ENCODE data around the gene PTX3.

PTX3 gene

DNA sequence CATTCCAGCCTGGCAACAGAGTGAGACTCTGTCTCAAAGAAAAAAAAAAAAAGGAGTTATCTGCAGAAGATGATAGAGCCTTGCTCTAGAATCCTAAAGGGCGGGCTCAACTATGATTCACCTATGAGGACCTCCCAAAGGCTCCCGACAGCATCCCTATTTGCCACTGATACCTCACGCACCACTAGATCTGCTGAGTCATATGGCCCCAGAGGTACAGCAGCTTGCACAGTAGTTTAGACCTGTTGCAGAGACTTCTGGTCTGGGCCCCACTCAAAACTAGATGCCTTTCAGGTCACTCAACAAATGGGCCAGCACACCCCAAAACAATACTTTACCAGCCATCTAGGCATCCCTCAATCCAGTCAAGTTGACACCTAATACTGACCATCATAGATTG lies 38.1 kb upstream of the PTX3 start:
- TF ChIP-seq, protein P1, sequence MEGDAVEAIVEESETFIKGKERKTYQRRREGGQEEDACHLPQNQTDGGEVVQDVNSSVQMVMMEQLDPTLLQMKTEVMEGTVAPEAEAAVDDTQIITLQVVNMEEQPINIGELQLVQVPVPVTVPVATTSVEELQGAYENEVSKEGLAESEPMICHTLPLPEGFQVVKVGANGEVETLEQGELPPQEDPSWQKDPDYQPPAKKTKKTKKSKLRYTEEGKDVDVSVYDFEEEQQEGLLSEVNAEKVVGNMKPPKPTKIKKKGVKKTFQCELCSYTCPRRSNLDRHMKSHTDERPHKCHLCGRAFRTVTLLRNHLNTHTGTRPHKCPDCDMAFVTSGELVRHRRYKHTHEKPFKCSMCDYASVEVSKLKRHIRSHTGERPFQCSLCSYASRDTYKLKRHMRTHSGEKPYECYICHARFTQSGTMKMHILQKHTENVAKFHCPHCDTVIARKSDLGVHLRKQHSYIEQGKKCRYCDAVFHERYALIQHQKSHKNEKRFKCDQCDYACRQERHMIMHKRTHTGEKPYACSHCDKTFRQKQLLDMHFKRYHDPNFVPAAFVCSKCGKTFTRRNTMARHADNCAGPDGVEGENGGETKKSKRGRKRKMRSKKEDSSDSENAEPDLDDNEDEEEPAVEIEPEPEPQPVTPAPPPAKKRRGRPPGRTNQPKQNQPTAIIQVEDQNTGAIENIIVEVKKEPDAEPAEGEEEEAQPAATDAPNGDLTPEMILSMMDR (IDR thresholded peaks at IDR 0.05): no peak

DNA sequence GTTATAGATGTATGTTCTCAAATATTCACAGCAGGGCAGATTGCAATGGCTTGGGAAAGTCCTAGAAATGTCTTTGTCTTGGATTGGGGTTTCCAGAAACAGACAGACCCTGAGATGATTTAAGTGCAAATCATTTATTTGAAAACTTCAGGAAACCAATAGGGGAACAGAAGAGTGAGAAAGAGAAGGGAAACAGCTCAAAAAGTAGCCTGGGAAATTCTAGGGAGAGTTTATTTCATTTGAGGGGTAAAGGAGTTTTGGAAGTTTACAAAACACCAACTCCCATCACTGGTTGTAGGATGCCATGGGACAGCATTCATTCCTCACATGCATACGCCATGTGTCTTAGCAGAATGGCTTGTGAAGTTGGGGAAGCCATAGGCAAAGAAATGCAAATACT lies 32.3 kb upstream of the PTX3 start:
- TF ChIP-seq, protein P1 (IDR thresholded peaks at IDR 0.05): no peak

DNA sequence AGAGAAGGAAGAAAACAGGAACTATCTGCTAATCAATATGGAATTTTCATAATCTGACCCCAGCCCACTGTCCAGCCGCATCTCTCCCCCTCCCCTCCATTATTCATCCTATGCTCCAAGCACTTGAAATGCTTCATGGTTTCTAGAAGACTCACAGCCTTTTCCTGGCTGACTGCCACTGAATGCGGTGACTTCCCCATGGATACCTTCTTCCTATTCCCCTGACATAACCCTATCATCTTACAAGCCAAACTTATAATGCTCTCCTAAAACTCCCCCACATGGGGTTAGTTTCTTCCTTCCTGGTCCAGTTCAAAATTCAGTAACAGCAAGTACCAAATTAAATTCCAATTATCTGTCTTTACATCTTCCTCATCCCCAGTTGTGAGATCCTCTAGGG lies 31.2 kb upstream of the PTX3 start:
- TF ChIP-seq, protein P1 (IDR thresholded peaks at IDR 0.05): no peak

DNA sequence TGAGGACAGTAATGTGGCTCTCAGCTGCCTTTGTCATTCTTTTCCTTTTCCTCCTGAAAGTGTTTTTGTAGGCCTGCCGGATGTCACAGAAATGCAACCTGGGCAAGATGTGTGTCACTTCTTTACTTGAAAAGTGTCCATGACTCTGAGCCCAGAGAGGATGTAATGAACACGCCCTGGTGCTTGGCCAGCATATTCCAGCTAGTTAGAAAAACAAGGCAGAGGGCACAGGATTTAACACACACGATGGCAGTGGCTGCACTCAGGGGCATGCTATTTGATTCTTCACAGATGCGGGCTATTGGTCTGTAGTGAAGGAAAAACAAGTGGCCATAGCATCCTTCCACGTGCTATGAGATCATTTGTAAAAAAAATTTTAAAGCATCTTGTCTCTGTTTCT lies 30.3 kb upstream of the PTX3 start:
- TF ChIP-seq, protein P1 (IDR thresholded peaks at IDR 0.05): no peak

DNA sequence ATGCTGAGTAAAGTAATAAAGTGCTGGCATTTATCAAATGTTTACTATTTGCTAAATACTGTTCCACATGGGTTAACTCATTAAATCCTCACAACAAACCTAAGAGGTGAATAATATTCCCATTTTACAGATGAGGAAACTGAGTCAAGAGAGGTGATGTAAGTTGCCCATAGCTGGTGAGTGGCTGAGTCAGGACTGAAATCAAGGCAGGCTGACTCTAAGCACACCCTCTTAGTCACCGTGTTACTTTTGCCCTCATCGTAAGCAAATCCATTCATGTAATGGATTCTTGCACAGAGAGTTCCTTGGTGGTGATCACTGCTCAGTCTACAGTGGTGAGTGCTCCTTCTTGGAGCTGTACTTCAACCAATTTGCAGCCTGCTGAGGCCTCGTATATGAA lies 28.9 kb upstream of the PTX3 start:
- TF ChIP-seq, protein P1 (IDR thresholded peaks at IDR 0.05): no peak

DNA sequence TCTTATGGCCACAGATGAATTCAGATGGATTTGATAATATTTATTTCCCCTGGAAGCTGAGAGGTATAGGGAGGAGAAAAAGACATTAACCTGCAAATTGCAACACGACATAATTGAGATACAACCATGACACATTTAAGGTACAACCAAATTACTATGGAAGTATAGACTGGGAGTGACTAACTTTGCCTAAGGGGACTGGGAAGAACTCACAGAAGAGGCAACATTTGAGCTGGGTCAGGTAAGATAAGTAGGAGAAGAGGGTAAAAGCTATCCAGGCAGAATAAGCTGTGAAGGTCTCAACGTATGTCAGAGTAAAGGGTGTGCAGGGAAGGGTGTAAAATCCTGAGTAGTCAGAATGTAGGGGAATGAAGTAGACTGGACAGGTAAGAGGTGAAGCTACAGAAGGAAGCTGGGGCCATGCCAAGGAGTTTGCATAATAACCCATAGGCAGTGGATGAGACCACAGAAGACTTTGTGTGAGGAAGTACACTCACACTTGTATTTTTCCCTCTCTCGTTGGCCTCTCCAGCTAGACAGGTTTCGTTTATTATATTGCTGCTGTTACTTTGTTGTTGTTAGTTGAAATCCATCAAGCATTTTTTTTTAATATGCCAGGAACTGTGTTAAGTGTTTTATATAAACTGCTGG lies 28.0 kb upstream of the PTX3 start:
- TF ChIP-seq, protein P1 (IDR thresholded peaks at IDR 0.05): no peak

DNA sequence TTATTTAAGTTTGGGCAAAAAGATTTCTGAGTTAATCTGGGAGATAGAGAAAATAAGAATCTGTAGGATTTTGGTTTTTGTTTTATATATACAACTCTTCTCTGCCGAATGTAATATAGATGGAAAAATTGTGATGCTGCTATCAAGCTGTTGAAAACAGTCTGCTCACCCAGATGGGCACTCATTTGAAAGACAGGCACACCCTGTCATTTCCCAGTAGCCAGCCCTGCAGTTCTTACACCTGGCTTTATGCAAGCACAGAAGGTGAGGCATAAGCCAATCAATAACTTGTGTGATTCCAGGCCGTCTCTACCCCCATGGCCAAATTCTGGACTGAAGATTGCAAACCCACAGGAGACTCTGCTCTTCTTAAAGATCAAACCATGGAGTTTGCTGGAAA lies 27.1 kb upstream of the PTX3 start:
- TF ChIP-seq, protein P1 (IDR thresholded peaks at IDR 0.05): no peak

DNA sequence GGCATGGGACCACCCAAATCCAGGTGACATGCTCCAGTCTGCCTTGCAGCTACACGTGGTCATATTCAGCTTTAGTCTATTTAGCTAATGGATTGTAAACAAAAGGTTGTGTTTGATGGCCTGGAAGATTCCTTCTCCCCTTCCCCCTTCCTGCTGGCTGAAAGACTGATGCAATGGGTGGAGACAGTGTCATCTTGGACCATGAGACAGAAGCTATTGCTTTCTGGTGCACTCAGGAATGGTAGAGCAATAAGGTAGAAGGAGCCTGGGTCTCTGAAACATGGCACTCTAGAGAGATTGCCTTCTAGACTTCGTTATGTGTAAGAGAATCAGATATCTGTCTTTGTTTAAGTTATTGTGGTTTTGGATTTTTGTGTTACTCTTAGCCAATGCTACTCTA lies 25.7 kb upstream of the PTX3 start:
- TF ChIP-seq, protein P1 (IDR thresholded peaks at IDR 0.05): no peak
